Small intestine (tissue), 7 donors: ENCODE data around the gene ACSS2. TPM values are rescaled to one million over a fixed set of nuclear protein-coding genes. Genes with fewer than 3 reads are reported as not detected.
"Not testable (repeated sequence)": the region's sequence is repeated elsewhere in the genome, so short reads cannot be mapped to it uniquely, and the experiment has no call there.

Source experiments
- DNase-seq, 2 donors: peaks; one replicate each; pipeline versions ENCODE4 v3.0.0 to v3.0.0-alpha.2; 2013
- FAIRE-seq: peaks from 2 replicates; lab custom pipeline; 2012; peaks lifted over from hg19 to GRCh38; lab: Jason Lieb, UNC
- H3K27ac ChIP-seq, 3 donors: one replicate each; pipeline ENCODE4 v1.5.1; 2013; ENCODE audit warnings: low read length in 2 of 3, mild to moderate bottlenecking in 2 of 3, control low read depth in 1 of 3, inconsistent platforms in 1 of 3, low read depth in 1 of 3, moderate library complexity in 1 of 3
- H3K27me3 ChIP-seq, 3 donors: one replicate each; pipeline ENCODE4 v1.6.1; 2013; ENCODE audit warnings: low read length in 3 of 3, inconsistent platforms in 1 of 3; ENCODE audit not compliant: control insufficient read depth in 3 of 3, insufficient read depth in 3 of 3
- H3K36me3 ChIP-seq, 3 donors: one replicate each; pipeline ENCODE4 v1.6.1; 2013; ENCODE audit warnings: low read length in 3 of 3, inconsistent platforms in 1 of 3, low read depth in 1 of 3, mild to moderate bottlenecking in 1 of 3, moderate library complexity in 1 of 3; ENCODE audit not compliant: control insufficient read depth in 3 of 3, insufficient read depth in 2 of 3
- H3K4me1 ChIP-seq, 3 donors: one replicate each; pipeline ENCODE4 v1.6.1; 2013; ENCODE audit warnings: low read length in 2 of 3, inconsistent platforms in 1 of 3, low read depth in 1 of 3, mild to moderate bottlenecking in 1 of 3, moderate library complexity in 1 of 3; ENCODE audit not compliant: control insufficient read depth in 3 of 3, insufficient read depth in 2 of 3
- H3K4me3 ChIP-seq, 3 donors: one replicate each; pipeline ENCODE4 v1.5.1; 2013; ENCODE audit warnings: low read length in 3 of 3, control low read depth in 1 of 3, inconsistent platforms in 1 of 3, low read depth in 1 of 3, mild to moderate bottlenecking in 1 of 3, moderate library complexity in 1 of 3
- H3K9me3 ChIP-seq, 2 donors: one replicate each; pipeline ENCODE4 v1.6.1; 2013; ENCODE audit warnings: low read depth in 1 of 2, low read length in 1 of 2; ENCODE audit not compliant: control insufficient read depth in 2 of 2, insufficient read depth in 1 of 2
- WGBS, 3 donors: extraction: QIAGEN DNeasy Blood & Tissue Kit; methylation state at CpG; one replicate each; pipeline ENCODE4 v1.1.7; 2013; 5-methylcytosine and 5-hydroxymethylcytosine counted together
- polyA plus RNA-seq, 4 donors: library from polyadenylated mRNA; stranded (reverse) in 3 of 4; unstranded in 1 of 4; fragments of 200-250 nt in 3 of 4; fragments of 120-200 nt in 1 of 4; gene quantifications; one replicate each; pipeline versions ENCODE4 v1.2.1 to v1.2.3, GENCODE V29; 2013
- donor health status: healthy with polysubstance abuse.
- donor health status: control.
- donor health status: control.
- donor health status: Bipolar disorder and iron deficiency.
- donor health status: healthy.

Gene ACSS2
- polyA plus RNA-seq, 4 donors = 37.0 to 295 (median 161) TPM

- DNase-seq = peak; percentile 55 to 77
- H3K27ac ChIP-seq = peak overlapping the region in 1 of 3 donors; percentile 66
- no peak overlapping the region for H3K4me3 ChIP-seq
- 19 to 59% (median 45%) methylated on average over 6 of the region's 6 CpGs for WGBS, 3 donors
- H3K4me1 ChIP-seq = peaks cover 0 to 21% (median 2%) of the 10 kb centered on the region in 3 donors
- FAIRE-seq = no peak
- no peaks in the 10 kb centered on the region for H3K9me3 ChIP-seq
- H3K36me3 ChIP-seq = peaks cover 2 to 10% (median 3%) of the 10 kb centered on the region in 3 donors
- H3K27me3 ChIP-seq = no peaks in the 10 kb centered on the region
Measured at GRCh38 chr20:34880215-34880850, 3.9 kb downstream of the ACSS2 start.

GRCh38 chr20:34880971-34881370 is 4.6 kb downstream of the ACSS2 start:
- Histone ChIP-seq H3K36me3 (peaks cover 2 to 10% (median 3%) of the 10 kb centered on the region in 3 donors), H3K4me1 (peaks cover 0 to 14% (median 2%) of the 10 kb centered on the region in 3 donors)
- not testable (repeated sequence) for H3K4me3 ChIP-seq, FAIRE-seq, H3K27ac ChIP-seq, H3K27me3 ChIP-seq, H3K9me3 ChIP-seq, DNase-seq
- WGBS, 3 donors = 41 to 70% (median 45%) methylated on average over 7 of the region's 7 CpGs

- Histone ChIP-seq H3K4me3 (no peak overlapping the region), H3K4me1 (peaks cover 0 to 14% (median 2%) of the 10 kb centered on the region in 3 donors), H3K36me3 (peaks cover 2 to 10% (median 3%) of the 10 kb centered on the region in 3 donors), H3K9me3 (no peaks in the 10 kb centered on the region), H3K27me3 (no peaks in the 10 kb centered on the region), H3K27ac (no peak overlapping the region)
- no peak for DNase-seq
- FAIRE-seq = no peak
- 39 to 64% (median 50%) methylated on average over 2 of the region's 2 CpGs for WGBS, 3 donors
Measured at GRCh38 chr20:34881689-34882088, 5.3 kb downstream of the ACSS2 start.

GRCh38 chr20:34883087-34883688 is 6.8 kb downstream of the ACSS2 start:
- Histone ChIP-seq H3K27ac (no peak overlapping the region), H3K9me3 (no peaks in the 10 kb centered on the region), H3K36me3 (peaks cover 2 to 10% (median 3%) of the 10 kb centered on the region in 3 donors), H3K4me1 (peaks cover 0 to 10% (median 2%) of the 10 kb centered on the region in 3 donors), H3K4me3 (no peak overlapping the region), H3K27me3 (no peaks in the 10 kb centered on the region)
- DNase-seq (no peak), FAIRE-seq (no peak)

- Histone ChIP-seq H3K27ac (no peak overlapping the region), H3K4me3 (no peak overlapping the region), H3K4me1 (peaks cover 0 to 10% (median 0%) of the 10 kb centered on the region in 3 donors), H3K36me3 (peaks cover 2 to 10% (median 3%) of the 10 kb centered on the region in 3 donors), H3K9me3 (no peaks in the 10 kb centered on the region), H3K27me3 (no peaks in the 10 kb centered on the region)
- DNase-seq (no peak), FAIRE-seq (no peak)
- 82 to 93% (median 88%) methylated on average over 4 of the region's 4 CpGs for WGBS, 3 donors
Measured at GRCh38 chr20:34883809-34884208, 7.4 kb downstream of the ACSS2 start.

GRCh38 chr20:34884260-34884659 is 7.8 kb downstream of the ACSS2 start:
- H3K27me3 ChIP-seq = no peaks in the 10 kb centered on the region
- H3K27ac ChIP-seq = no peak overlapping the region
- no peaks in the 10 kb centered on the region for H3K9me3 ChIP-seq
- peaks cover 2 to 10% (median 3%) of the 10 kb centered on the region in 3 donors for H3K36me3 ChIP-seq
- H3K4me1 ChIP-seq = peaks cover 0 to 10% (median 0%) of the 10 kb centered on the region in 3 donors
- DNase-seq = no peak
- 65 to 79% (median 77%) methylated on average over 1 of the region's 1 CpG for WGBS, 3 donors
- H3K4me3 ChIP-seq = no peak overlapping the region
- FAIRE-seq = no peak

GRCh38 chr20:34886122-34886521 is 9.7 kb downstream of the ACSS2 start:
- H3K27me3 ChIP-seq = no peaks in the 10 kb centered on the region
- H3K9me3 ChIP-seq = no peaks in the 10 kb centered on the region
- FAIRE-seq (no peak), DNase-seq (no peak)
- H3K27ac ChIP-seq = no peak overlapping the region
- no peak overlapping the region for H3K4me3 ChIP-seq
- H3K36me3 ChIP-seq = peaks cover 2 to 10% (median 3%) of the 10 kb centered on the region in 3 donors
- 22 to 59% (median 35%) methylated on average over 3 of the region's 3 CpGs for WGBS, 3 donors
- peaks cover 0 to 7% (median 0%) of the 10 kb centered on the region in 3 donors for H3K4me1 ChIP-seq

- no peak for FAIRE-seq
- H3K4me1 ChIP-seq = peaks cover 0 to 13% (median 3%) of the 10 kb centered on the region in 3 donors
Measured at GRCh38 chr20:34887023-34887422, 10.6 kb downstream of the ACSS2 start.

More at GRCh38 chr20:34887023-34887422, 10.6 kb downstream of the ACSS2 start:
- Histone ChIP-seq H3K27ac (no peak overlapping the region), H3K9me3 (no peaks in the 10 kb centered on the region), H3K36me3 (peaks cover 2 to 10% (median 3%) of the 10 kb centered on the region in 3 donors), H3K4me3 (no peak overlapping the region), H3K27me3 (no peaks in the 10 kb centered on the region)
- DNase-seq = no peak
- 43 to 74% (median 52%) methylated on average over 3 of the region's 3 CpGs for WGBS, 3 donors
